SK-N-SH (cell line): Measurements from ENCODE around the gene ZNF564. TPM values are rescaled to one million over a fixed set of nuclear protein-coding genes. Genes with fewer than 3 reads are reported as not detected.

Experiments
- CTCF ChIA-PET: fragments of 300-600, 350-600 bp; formaldehyde crosslinking; extraction: SDS; loops from one replicate; lab custom pipeline; 2021; lab: Yijun Ruan, JAX
- POLR2A ChIA-PET: fragments of 350-600 bp; sonication (Branson Sonifier 250); formaldehyde crosslinking; extraction: SDS; loops from one replicate; lab custom pipeline; 2020; ENCODE audit warnings: antibody characterized with exemption, inconsistent platforms; lab: Yijun Ruan, JAX
- DNase-seq: peaks from one replicate; pipeline ENCODE4 v3.0.0; 2012
- H2AFZ ChIP-seq: fragments of 200-600 bp; sonication (generic); 2 replicates; pipeline ENCODE4 v1.8.1; 2016; ENCODE audit warnings: antibody characterized with exemption, mild to moderate bottlenecking, low read depth
- H3F3A ChIP-seq: fragments of 200-600 bp; sonication (generic); replicated peaks from 2 replicates; pipeline ENCODE3; 2016; ENCODE audit warnings: antibody characterized with exemption, mild to moderate bottlenecking; ENCODE audit not compliant: insufficient read depth
- H3K27ac ChIP-seq, 2 experiments: fragments of 200-500 bp in 1 of 2; fragments of 200-600 bp in 1 of 2; sonication (Bioruptor generic) in 1 of 2; sonication (generic), shearing (Covaris generic) in 1 of 2; 2 replicates each; pipeline versions ENCODE4 v1.5.1 to v1.6.1; 2014 to 2016; ENCODE audit warnings: low read depth in 2 of 2, inconsistent platforms in 1 of 2, low read length in 1 of 2, mild to moderate bottlenecking in 1 of 2, mixed read lengths in 1 of 2
- H3K27me3 ChIP-seq: fragments of 200-600 bp; sonication (generic), shearing (Covaris generic); 2 replicates; pipeline ENCODE4 v1.6.1; 2016; ENCODE audit warnings: mixed run types; ENCODE audit not compliant: insufficient read depth
- H3K36me3 ChIP-seq, 2 experiments: fragments of 200-500 bp in 1 of 2; fragments of 200-600 bp in 1 of 2; sonication (Bioruptor generic) in 1 of 2; sonication (generic) in 1 of 2; replicated peaks in 1 of 2; 2 replicates each; pipeline versions ENCODE3 to v1.5.1; 2014 to 2016; ENCODE audit warnings: low read length in 1 of 2, mild to moderate bottlenecking in 1 of 2; ENCODE audit not compliant: insufficient read depth in 2 of 2, control insufficient read depth in 1 of 2
- H3K4me1 ChIP-seq, 2 experiments: fragments of 200-500 bp in 1 of 2; fragments of 200-600 bp in 1 of 2; sonication (Bioruptor generic) in 1 of 2; sonication (generic), shearing (Covaris generic) in 1 of 2; 2 replicates each; pipeline versions ENCODE4 v1.5.1 to v1.6.1; 2014 to 2016; ENCODE audit warnings: low read depth in 1 of 2, low read length in 1 of 2, mixed run types in 1 of 2; ENCODE audit not compliant: insufficient read depth in 2 of 2, control insufficient read depth in 1 of 2
- H3K4me2 ChIP-seq: fragments of 200-600 bp; sonication (generic), shearing (Covaris generic); 2 replicates; pipeline ENCODE4 v1.6.1; 2017; ENCODE audit warnings: mixed run types
- H3K4me3 ChIP-seq, 2 experiments: fragments of 200-500 bp in 1 of 2; fragments of 200-600 bp in 1 of 2; sonication (Bioruptor generic) in 1 of 2; sonication (generic), shearing (Covaris generic) in 1 of 2; 2 replicates each; pipeline versions ENCODE4 v1.5.1 to v1.8.1; 2014 to 2016; ENCODE audit warnings: low read depth in 2 of 2, inconsistent platforms in 1 of 2, low read length in 1 of 2, mild to moderate bottlenecking in 1 of 2, mixed read lengths in 1 of 2, moderate library complexity in 1 of 2
- H3K79me2 ChIP-seq: fragments of 200-600 bp; sonication (generic); 2 replicates; pipeline ENCODE4 v1.8.1; 2017; ENCODE audit warnings: mild to moderate bottlenecking; ENCODE audit not compliant: insufficient read depth
- H3K9ac ChIP-seq: fragments of 200-600 bp; sonication (generic); 2 replicates; pipeline ENCODE4 v1.6.1; 2017; ENCODE audit warnings: mixed run types
- H3K9me2 ChIP-seq: fragments of 200-600 bp; sonication (generic); 2 replicates; pipeline ENCODE4 v1.6.1; 2017; ENCODE audit warnings: mixed run types
- H3K9me3 ChIP-seq: fragments of 200-600 bp; sonication (generic); 2 replicates; pipeline ENCODE4 v1.6.1; 2017; ENCODE audit warnings: mixed run types, mild to moderate bottlenecking, moderate library complexity
- H4K20me1 ChIP-seq: fragments of 200-600 bp; sonication (generic); 2 replicates; pipeline ENCODE4 v1.6.1; 2017; ENCODE audit warnings: mild to moderate bottlenecking, mixed run types; ENCODE audit not compliant: insufficient read depth
- CTCF ChIP-seq: fragments of 200-600 bp; sonication (generic); IDR thresholded peaks from 2 replicates; pipeline ENCODE4 v1.6.1; 2017; ENCODE audit warnings: antibody characterized with exemption, mild to moderate bottlenecking, moderate library complexity
- EP300 ChIP-seq, 2 experiments: IDR thresholded peaks; 2 replicates each; pipeline versions ENCODE4 v1.4.0 to v1.6.1; 2012; ENCODE audit warnings: borderline replicate concordance in 1 of 2, low read depth in 1 of 2, low read length in 1 of 2
- FOSL2 ChIP-seq: IDR thresholded peaks from 2 replicates; pipeline ENCODE4 v1.4.0; 2012; ENCODE audit warnings: low read depth, mild to moderate bottlenecking, moderate library complexity, borderline replicate concordance
- FOXM1 ChIP-seq: IDR thresholded peaks from 2 replicates; pipeline ENCODE4 v1.4.0; 2012; ENCODE audit warnings: low read depth, mild to moderate bottlenecking
- GABPA ChIP-seq: IDR thresholded peaks from 2 replicates; pipeline ENCODE4 v1.4.0; 2012; ENCODE audit warnings: low read depth, mild to moderate bottlenecking
- GATA2 ChIP-seq: sonication (generic); formaldehyde crosslinking; IDR thresholded peaks from 2 replicates; pipeline ENCODE4 v1.5.0; 2020; ENCODE audit warnings: mild to moderate bottlenecking, missing genetic modification reagents
- JUND ChIP-seq: IDR thresholded peaks from 2 replicates; pipeline ENCODE4 v1.4.0; 2012
- MAX ChIP-seq: IDR thresholded peaks from 2 replicates; pipeline ENCODE4 v1.4.0; 2012; ENCODE audit warnings: low read depth
- REST ChIP-seq: IDR thresholded peaks from 2 replicates; pipeline ENCODE4 v1.6.1; 2012; ENCODE audit warnings: mild to moderate bottlenecking, low read depth, low read length, moderate library complexity
- TCF12 ChIP-seq: IDR thresholded peaks from 2 replicates; pipeline ENCODE4 v1.4.0; 2012
- USF1 ChIP-seq: IDR thresholded peaks from 2 replicates; pipeline ENCODE4 v1.4.0; 2012; ENCODE audit warnings: low read depth, borderline replicate concordance
- YY1 ChIP-seq: IDR thresholded peaks from 2 replicates; pipeline ENCODE4 v1.4.0; 2012; ENCODE audit warnings: low read depth, mild to moderate bottlenecking
- WGBS: methylation state at CpG from one replicate; pipeline ENCODE4 v1.1.6; 2017; ENCODE audit warnings: low lambda C conversion rate; 5-methylcytosine and 5-hydroxymethylcytosine counted together
- polyA plus RNA-seq, 3 experiments: library from polyadenylated mRNA; depleted of rRNA; stranded (reverse); fragments of >200 nt; gene quantifications; 2 replicates each; pipeline ENCODE4 v1.2.3, GENCODE V29; 2012

Gene ZNF564
- polyA plus RNA-seq, 1 of the 3 experiments (the other 2 are of a cell fraction), result 1.3 TPM

- Histone ChIP-seq H3F3A (peaks cover 6% of the 10 kb centered on the region), H3K4me2 (no peak overlapping the region), H4K20me1 (peaks cover 3% of the 10 kb centered on the region; the same call in 1 of the 2 replicates), H3K27ac (no peak overlapping the region), H3K79me2 (peaks cover 95% of the 10 kb centered on the region), H3K9me3 (no peaks in the 10 kb centered on the region), H3K4me3 (no peak overlapping the region), H3K9ac (no peak overlapping the region), H3K4me1 (peaks cover 0 to 5% of the 10 kb centered on the region in 2 experiments; a peak in 1 of 4 replicates), H3K36me3 (peaks cover 0 to 51% of the 10 kb centered on the region in 2 experiments), H3K27me3 (no peaks in the 10 kb centered on the region), H3K9me2 (no peaks in the 10 kb centered on the region), H2AFZ (no peak overlapping the region)
- DNase-seq, result no peak
- no peak for TF ChIP-seq JUND
- TF ChIP-seq MAX, result no peak
- no peak for TF ChIP-seq TCF12
- TF ChIP-seq REST, result no peak
- TF ChIP-seq YY1, result no peak
- no peak for TF ChIP-seq CTCF
- TF ChIP-seq FOSL2, result no peak
- no peak for TF ChIP-seq FOXM1
- WGBS, result 97% methylated on average over 5 of the region's 5 CpGs
- CTCF ChIA-PET, result interaction anchor here (1.0 kb wide), 1 partner anchor 9 kb away, joined by 3 read pairs; no protein-coding TSS in a partner anchor
- POLR2A ChIA-PET, result no interaction called here
Observed at GRCh38 chr19:12546068-12546467, 5.2 kb downstream of the ZNF564 start.

- H3K9ac ChIP-seq, result no peak overlapping the region
- no peaks in the 10 kb centered on the region for H3K9me3 ChIP-seq
- ChIA-PET POLR2A (no interaction called here), CTCF (no interaction called here)
- H3K27ac ChIP-seq, result no peak overlapping the region
- H2AFZ ChIP-seq, result no peak overlapping the region
- peaks cover 3% of the 10 kb centered on the region; the same call in 1 of the 2 replicates for H4K20me1 ChIP-seq
- TF ChIP-seq EP300 (IDR thresholded peaks at IDR 0.05; ENCODE audit: borderline replicate concordance in 1 of 2, low read depth in 1 of 2, low read length in 1 of 2) (no peak), REST (no peak), GATA2 (CRISPR knock-in tag) (no peak), TCF12 (no peak), USF1 (no peak), GABPA (no peak)
- peaks cover 0 to 59% of the 10 kb centered on the region in 2 experiments for H3K36me3 ChIP-seq
- H3K27me3 ChIP-seq, result no peaks in the 10 kb centered on the region
- no peak overlapping the region for H3K4me2 ChIP-seq
- 95% methylated on average over 8 of the region's 8 CpGs for WGBS
- no peak overlapping the region for H3K4me3 ChIP-seq
- no peak for DNase-seq
- no peaks in the 10 kb centered on the region for H3K9me2 ChIP-seq
- H3K4me1 ChIP-seq, result peaks cover 0 to 5% of the 10 kb centered on the region in 2 experiments; a peak in 1 of 4 replicates
- H3F3A ChIP-seq, result no peaks in the 10 kb centered on the region
- H3K79me2 ChIP-seq, result peaks cover 96% of the 10 kb centered on the region
Observed at GRCh38 chr19:12545267-12545666, 6.0 kb downstream of the ZNF564 start.
